IMR-90 (cell line): ENCODE results near the gene DCANP1. TPM values are rescaled to one million over a fixed set of nuclear protein-coding genes. Genes with fewer than 3 reads are reported as not detected.

Experiments used
- ATAC-seq: fragments of 200-7000 bp; cut with Tn5 transposase; 2 replicates; pipeline ENCODE4 v1.9.1; 2020; ENCODE audit warnings: low read depth, mild to moderate bottlenecking, moderate library complexity
- BruUV-seq: library from RNA; stranded (reverse); fragments of 400-500 nt; replicated peaks from 2 replicates; lab custom pipeline; 2021; lab: Mats Ljungman, UMichigan
- CTCF ChIA-PET: fragments of 300-600 bp; formaldehyde crosslinking; extraction: SDS; loops from one replicate; lab custom pipeline; 2021; ENCODE audit warnings: antibody characterized with exemption; lab: Yijun Ruan, JAX
- POLR2A ChIA-PET: fragments of 300-600 bp; sonication (Branson Sonifier 250); formaldehyde crosslinking; loops from one replicate; lab custom pipeline; 2022; ENCODE audit warnings: antibody characterized with exemption; ENCODE audit not compliant: unreplicated experiment; lab: Charles Lee
- DNase-seq: peaks from one replicate; pipeline ENCODE4 v3.0.0; 2013
- H2AFZ ChIP-seq: replicated peaks from 2 replicates; pipeline ENCODE3; 2013; ENCODE audit warnings: low read length, mild to moderate bottlenecking; ENCODE audit not compliant: poor library complexity
- H2AK5ac ChIP-seq: 2 replicates; pipeline ENCODE4 v1.6.1; 2013; ENCODE audit warnings: low read depth, low read length, inconsistent platforms
- H2AK9ac ChIP-seq: replicated peaks from 2 replicates; pipeline ENCODE3; 2013; ENCODE audit warnings: mild to moderate bottlenecking, low read depth, low read length, moderate library complexity; ENCODE audit not compliant: poor library complexity
- H2BK120ac ChIP-seq: 2 replicates; pipeline ENCODE4 v1.6.1; 2013; ENCODE audit warnings: low read depth, low read length, inconsistent platforms
- H2BK15ac ChIP-seq: 3 replicates; pipeline ENCODE4 v1.6.1; 2013; ENCODE audit warnings: low read depth, low read length, inconsistent platforms
- H2BK20ac ChIP-seq: 2 replicates; pipeline ENCODE4 v1.6.1; 2013; ENCODE audit warnings: low read depth, mild to moderate bottlenecking, inconsistent platforms, low read length, moderate library complexity
- H2BK5ac ChIP-seq: 2 replicates; pipeline ENCODE4 v1.6.1; 2013; ENCODE audit warnings: mild to moderate bottlenecking, low read depth, low read length, inconsistent platforms; ENCODE audit not compliant: poor library complexity, severe bottlenecking
- H3K14ac ChIP-seq: replicated peaks from 2 replicates; pipeline ENCODE4 v1.6.1; 2013; ENCODE audit warnings: low read depth, low read length, inconsistent platforms
- H3K18ac ChIP-seq: 2 replicates; pipeline ENCODE4 v1.6.1; 2013; ENCODE audit warnings: low read depth, low read length, control low read depth
- H3K23ac ChIP-seq: 2 replicates; pipeline ENCODE4 v1.6.1; 2013; ENCODE audit warnings: low read depth, low read length, inconsistent platforms
- H3K27ac ChIP-seq: 2 replicates; pipeline ENCODE4 v1.5.1; 2013; ENCODE audit warnings: mild to moderate bottlenecking, control low read depth, low read length; ENCODE audit not compliant: insufficient read depth
- H3K27me3 ChIP-seq: 2 replicates; pipeline ENCODE4 v1.6.1; 2013; ENCODE audit warnings: low read length; ENCODE audit not compliant: control insufficient read depth, insufficient read depth
- H3K36me3 ChIP-seq: 2 replicates; pipeline ENCODE4 v1.6.1; 2013; ENCODE audit warnings: low read length, mixed read lengths; ENCODE audit not compliant: control insufficient read depth, insufficient read depth
- H3K4ac ChIP-seq: 2 replicates; pipeline ENCODE4 v1.6.1; 2013; ENCODE audit warnings: low read depth, low read length, inconsistent platforms
- H3K4me1 ChIP-seq: 2 replicates; pipeline ENCODE4 v1.6.1; 2013; ENCODE audit warnings: low read length, mixed read lengths; ENCODE audit not compliant: control insufficient read depth, insufficient read depth
- H3K4me2 ChIP-seq: 2 replicates; pipeline ENCODE4 v1.6.1; 2013; ENCODE audit warnings: low read depth, mild to moderate bottlenecking, control low read depth, low read length, moderate library complexity
- H3K4me3 ChIP-seq: 2 replicates; pipeline ENCODE4 v1.5.1; 2013; ENCODE audit warnings: low read depth, mild to moderate bottlenecking, control low read depth, low read length, moderate library complexity; ENCODE audit not compliant: insufficient read depth
- H3K56ac ChIP-seq: 2 replicates; pipeline ENCODE4 v1.6.1; 2013; ENCODE audit warnings: low read length, inconsistent platforms; ENCODE audit not compliant: insufficient read depth; ENCODE audit errors: extremely low read depth
- H3K79me1 ChIP-seq, 2 experiments: 2 replicates each; pipeline ENCODE4 v1.6.1; 2013; ENCODE audit warnings: low read length in 2 of 2, inconsistent platforms in 1 of 2, low read depth in 1 of 2
- H3K9ac ChIP-seq: 2 replicates; pipeline ENCODE4 v1.6.1; 2013; ENCODE audit warnings: low read depth, low read length, control low read depth
- H3K9me1 ChIP-seq: 2 replicates; pipeline ENCODE4 v1.6.1; 2013; ENCODE audit warnings: low read length, inconsistent platforms; ENCODE audit not compliant: insufficient read depth
- H3K9me3 ChIP-seq: 2 replicates; pipeline ENCODE4 v1.6.1; 2013; ENCODE audit warnings: low read length; ENCODE audit not compliant: control insufficient read depth, insufficient read depth
- H4K20me1 ChIP-seq: 2 replicates; pipeline ENCODE4 v1.6.1; 2013; ENCODE audit warnings: low read length, inconsistent platforms; ENCODE audit not compliant: insufficient read depth
- H4K5ac ChIP-seq: 2 replicates; pipeline ENCODE4 v1.6.1; 2013; ENCODE audit warnings: mild to moderate bottlenecking, low read depth, low read length, control low read depth
- H4K8ac ChIP-seq, 2 experiments: 2 replicates each; pipeline ENCODE4 v1.6.1; 2013; ENCODE audit warnings: low read depth in 2 of 2, low read length in 2 of 2, control low read depth in 1 of 2, inconsistent platforms in 1 of 2
- H4K91ac ChIP-seq: 2 replicates; pipeline ENCODE4 v1.6.1; 2013; ENCODE audit warnings: low read depth, low read length, inconsistent platforms; ENCODE audit not compliant: insufficient read depth
- BHLHE40 ChIP-seq: fragments of 150-350 bp; IDR thresholded peaks from 2 replicates; pipeline ENCODE4 v1.6.1; 2016; ENCODE audit warnings: mild to moderate bottlenecking, low read depth, low read length
- CEBPB ChIP-seq: IDR thresholded peaks from 2 replicates; pipeline ENCODE4 v1.6.1; 2012; ENCODE audit warnings: low read depth, low read length, improper control_type of control experiment
- CHD1 ChIP-seq: IDR thresholded peaks from 2 replicates; pipeline ENCODE4 v1.6.1; 2012; ENCODE audit warnings: low read depth, low read length, improper control_type of control experiment
- CTCF ChIP-seq: conservative IDR thresholded peaks from 2 replicates; pipeline ENCODE4 v1.5.1; 2012; ENCODE audit warnings: mild to moderate bottlenecking, low read depth, low read length, improper control_type of control experiment
- ELK1 ChIP-seq: fragments of 150-350 bp; IDR thresholded peaks from 2 replicates; pipeline ENCODE4 v1.6.1; 2016; ENCODE audit warnings: low read depth, mild to moderate bottlenecking, low read length, moderate library complexity, borderline replicate concordance
- MAFK ChIP-seq: IDR thresholded peaks from 2 replicates; pipeline ENCODE4 v1.6.1; 2012; ENCODE audit warnings: low read depth, low read length, improper control_type of control experiment
- MXI1 ChIP-seq: IDR thresholded peaks from 2 replicates; pipeline ENCODE4 v1.6.1; 2012; ENCODE audit warnings: low read depth, mild to moderate bottlenecking, low read length, moderate library complexity, borderline replicate concordance
- NFE2L2 ChIP-seq: fragments of 150-350 bp; IDR thresholded peaks from 2 replicates; pipeline ENCODE4 v1.6.1; 2016; ENCODE audit warnings: low read depth, mild to moderate bottlenecking, low read length
- POLR2A ChIP-seq: IDR thresholded peaks from 2 replicates; pipeline ENCODE4 v1.6.1; 2012; ENCODE audit warnings: mild to moderate bottlenecking, low read depth, low read length
- RAD21 ChIP-seq: IDR thresholded peaks from 2 replicates; pipeline ENCODE4 v1.6.1; 2012; ENCODE audit warnings: low read length, improper control_type of control experiment
- RCOR1 ChIP-seq: IDR thresholded peaks from 2 replicates; pipeline ENCODE4 v1.6.1; 2012; ENCODE audit warnings: mild to moderate bottlenecking, low read length, improper control_type of control experiment; ENCODE audit not compliant: insufficient replicate concordance
- SMC3 ChIP-seq: fragments of 150-350 bp; IDR thresholded peaks from 2 replicates; pipeline ENCODE4 v1.6.1; 2016; ENCODE audit warnings: low read depth, mild to moderate bottlenecking, antibody characterized with exemption, low read length, moderate library complexity
- USF2 ChIP-seq: fragments of 150-350 bp; IDR thresholded peaks from 2 replicates; pipeline ENCODE4 v1.6.1; 2017; ENCODE audit warnings: mild to moderate bottlenecking, antibody characterized with exemption, low read length, low read depth
- WGBS, 2 experiments: methylation state at CpG; one replicate each; pipeline versions ENCODE4 v1.1.5 to v1.1.7; 2013; ENCODE audit warnings: missing lambda C conversion rate in 2 of 2; ENCODE audit not compliant: insufficient read length in 1 of 2; ENCODE audit errors: extremely low coverage in 2 of 2; 5-methylcytosine and 5-hydroxymethylcytosine counted together
- dilution Hi-C: fragments of 300-500 bp; cut with HindIII; formaldehyde crosslinking; loops from one replicate; pipeline ENCODE4 v1.14.3; 2018; ENCODE audit warnings: low sequenced_read_pairs; ENCODE audit not compliant: unreplicated experiment
- in situ Hi-C: fragments of 300-500 bp; cut with MboI; formaldehyde crosslinking; loops from 3 replicates; pipeline ENCODE4 v1.14.3; 2019; ENCODE audit warnings: low sequenced_read_pairs, inconsistent platforms, mixed read lengths
- intact Hi-C: fragments of 100-400 bp; cut with micrococcal nuclease; formaldehyde crosslinking; loops from 2 replicates; pipeline ENCODE4 v1.10.0; 2022
- polyA plus RNA-seq, 3 experiments: library from polyadenylated mRNA; depleted of rRNA; stranded (reverse); fragments of >200 nt; gene quantifications; 2 replicates each; pipeline ENCODE4 v1.2.3, GENCODE V29; 2012; ENCODE audit warnings: low replicate concordance in 1 of 3
- total RNA-seq: library from RNA; depleted of rRNA; stranded (reverse); fragments of >200 nt; gene quantifications from 2 replicates; pipeline ENCODE4 v1.2.3, GENCODE V29; 2012

Gene DCANP1
- total and polyA plus RNA-seq, 2 of the 4 experiments (the other 2 are of a cell fraction), result not detected

DNA sequence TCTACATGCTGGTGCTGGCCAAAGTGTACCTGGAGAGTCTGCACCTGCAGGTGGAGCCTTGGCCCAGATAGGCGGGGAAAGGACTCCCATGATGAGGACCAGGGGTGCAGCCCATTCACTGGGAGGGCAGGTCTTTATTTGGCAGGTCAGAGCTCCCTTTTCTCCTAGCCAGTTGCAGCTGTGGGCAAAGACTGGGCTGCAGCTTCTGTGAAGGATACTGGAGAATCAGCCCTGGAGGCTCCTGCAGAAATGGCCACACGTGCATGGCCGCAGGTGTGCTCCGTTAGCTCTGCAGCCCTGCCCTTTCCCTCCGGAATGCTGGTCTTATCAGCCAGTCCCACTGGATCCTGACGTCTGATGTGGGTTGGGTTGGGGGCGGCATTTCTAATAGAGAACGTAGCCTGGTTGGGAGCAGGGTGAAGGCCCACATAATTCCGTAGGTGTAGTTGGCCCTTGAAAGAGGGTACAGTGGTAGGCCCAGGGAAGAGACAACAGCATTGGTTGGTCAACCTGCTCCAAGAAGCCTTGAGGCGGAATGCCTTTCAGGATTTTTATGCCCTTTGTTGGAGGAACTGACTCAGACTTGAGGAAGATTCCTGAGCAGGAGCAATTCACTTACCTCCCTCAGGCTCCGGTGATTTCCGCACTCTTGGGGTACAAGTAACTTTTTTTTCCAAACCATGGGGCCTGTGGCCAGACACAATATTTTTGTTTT lies 27.0 kb upstream of the DCANP1 start (continued):
- no peak for TF ChIP-seq USF2

DNA sequence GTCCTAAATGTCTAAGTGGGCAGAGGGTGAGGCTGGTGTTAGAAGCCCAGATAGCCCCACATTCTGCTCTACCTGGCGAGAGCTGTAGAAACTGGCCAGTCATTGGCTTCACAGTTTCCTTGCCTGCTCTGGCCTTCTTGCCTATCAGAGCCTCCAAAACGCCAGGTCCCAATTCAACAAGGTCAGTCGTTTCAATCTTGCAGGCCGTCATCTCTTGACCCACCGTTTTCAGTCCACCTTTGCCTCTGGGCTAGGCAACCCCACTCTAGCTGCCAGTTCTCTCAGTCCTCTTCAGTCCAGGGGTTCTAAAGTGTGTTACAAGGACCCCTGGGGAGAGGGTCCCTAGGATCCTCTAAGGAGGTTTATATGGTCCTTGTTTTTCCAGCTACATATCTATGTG lies 25.0 kb upstream of the DCANP1 start:
- Histone ChIP-seq H4K5ac (no peak overlapping the region), H2BK5ac (no peak overlapping the region), H2BK120ac (no peak overlapping the region), H4K91ac (no peak overlapping the region), H3K14ac (no peak overlapping the region), H3K4me1 (no peaks in the 10 kb centered on the region), H3K27ac (no peak overlapping the region), H2BK15ac (no peak overlapping the region), H2BK20ac (no peak overlapping the region), H3K9me3 (no peaks in the 10 kb centered on the region; the same call in 1 of the 2 replicates), H3K4ac (no peak overlapping the region), H3K27me3 (peaks cover 73% of the 10 kb centered on the region), H3K56ac (no peak overlapping the region), H3K9me1 (no peaks in the 10 kb centered on the region), H3K23ac (no peak overlapping the region), H3K18ac (no peak overlapping the region), H2AK9ac (no peak overlapping the region), H4K20me1 (no peaks in the 10 kb centered on the region), H3K9ac (no peak overlapping the region), H3K36me3 (no peaks in the 10 kb centered on the region), H3K4me3 (no peak overlapping the region), H3K4me2 (no peak overlapping the region), H2AK5ac (no peak overlapping the region), H3K79me1 (no peaks in the 10 kb centered on the region), H2AFZ (no peak overlapping the region), H4K8ac (no peak overlapping the region)
- WGBS, 2 experiments, result 20% methylated on average over 1 of the region's 5 CpGs; no CpG with 5 or more reads in 1 of the 2 experiments
- no TSS peak for BruUV-seq
- in situ Hi-C loops, result no loop called here
- dilution Hi-C loops, result loop anchor here (25.0 kb wide), 1 partner anchor 90 kb away; no protein-coding TSS in a partner anchor
- DNase-seq (no peak), ATAC-seq (no peak)
- intact Hi-C loops, result no loop called here
- ChIA-PET POLR2A (no interaction called here), CTCF (interaction anchor here (0.6 kb wide), 2 partner anchors 95 to 416 kb away, joined by 3 read pairs; no protein-coding TSS in a partner anchor)
- TF ChIP-seq POLR2A (no peak), MAFK (no peak), NFE2L2 (no peak), CTCF (no peak), BHLHE40 (no peak), RAD21 (no peak), RCOR1 (no peak), CEBPB (no peak), CHD1 (no peak), SMC3 (no peak), ELK1 (no peak), MXI1 (no peak)
